Hematopoietic multipotent progenitor cell treated with erythropoietin and hydrocortisone succinate and interleukin-3 and kit ligand, for 17 days (in vitro differentiated cells): ENCODE measurements around the gene LPO.

Experiments
- DNase-seq: peaks from one replicate; pipeline ENCODE4 v3.0.0-alpha.2; 2015; ENCODE audit warnings: low spot score

Gene LPO

GRCh38 chr17:58262149-58262548 is 23.8 kb downstream of the LPO start:
- no peak for DNase-seq

- no peak for DNase-seq
These were observed 25.4 kb downstream of the LPO start for GRCh38 chr17:58263773-58264172.

GRCh38 chr17:58264407-58265103 is 26.2 kb downstream of the LPO start:
- no peak for DNase-seq

DNA sequence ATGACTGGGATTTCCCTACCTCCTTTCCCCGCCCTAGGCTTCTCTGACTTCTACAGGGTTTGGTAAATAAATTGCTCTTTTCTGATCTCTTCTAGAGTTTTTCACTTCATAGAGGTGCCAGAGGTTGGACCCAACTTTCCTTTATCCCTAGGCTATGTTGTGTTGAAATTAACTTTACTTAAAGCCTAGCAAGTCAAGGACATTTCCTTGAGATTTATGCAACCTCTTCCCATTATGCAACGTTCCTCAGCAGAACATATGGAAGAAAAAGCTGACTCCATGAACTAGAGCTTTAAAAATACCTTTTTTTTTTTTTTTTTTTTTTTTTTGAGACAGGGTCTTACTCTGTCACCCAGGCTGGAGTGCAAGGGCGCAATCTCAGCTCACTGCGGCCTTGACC is 26.9 kb downstream of the LPO start:
- DNase-seq: no peak

GRCh38 chr17:58265902-58266875 is 27.8 kb downstream of the LPO start:
- DNase-seq: no peak

DNA sequence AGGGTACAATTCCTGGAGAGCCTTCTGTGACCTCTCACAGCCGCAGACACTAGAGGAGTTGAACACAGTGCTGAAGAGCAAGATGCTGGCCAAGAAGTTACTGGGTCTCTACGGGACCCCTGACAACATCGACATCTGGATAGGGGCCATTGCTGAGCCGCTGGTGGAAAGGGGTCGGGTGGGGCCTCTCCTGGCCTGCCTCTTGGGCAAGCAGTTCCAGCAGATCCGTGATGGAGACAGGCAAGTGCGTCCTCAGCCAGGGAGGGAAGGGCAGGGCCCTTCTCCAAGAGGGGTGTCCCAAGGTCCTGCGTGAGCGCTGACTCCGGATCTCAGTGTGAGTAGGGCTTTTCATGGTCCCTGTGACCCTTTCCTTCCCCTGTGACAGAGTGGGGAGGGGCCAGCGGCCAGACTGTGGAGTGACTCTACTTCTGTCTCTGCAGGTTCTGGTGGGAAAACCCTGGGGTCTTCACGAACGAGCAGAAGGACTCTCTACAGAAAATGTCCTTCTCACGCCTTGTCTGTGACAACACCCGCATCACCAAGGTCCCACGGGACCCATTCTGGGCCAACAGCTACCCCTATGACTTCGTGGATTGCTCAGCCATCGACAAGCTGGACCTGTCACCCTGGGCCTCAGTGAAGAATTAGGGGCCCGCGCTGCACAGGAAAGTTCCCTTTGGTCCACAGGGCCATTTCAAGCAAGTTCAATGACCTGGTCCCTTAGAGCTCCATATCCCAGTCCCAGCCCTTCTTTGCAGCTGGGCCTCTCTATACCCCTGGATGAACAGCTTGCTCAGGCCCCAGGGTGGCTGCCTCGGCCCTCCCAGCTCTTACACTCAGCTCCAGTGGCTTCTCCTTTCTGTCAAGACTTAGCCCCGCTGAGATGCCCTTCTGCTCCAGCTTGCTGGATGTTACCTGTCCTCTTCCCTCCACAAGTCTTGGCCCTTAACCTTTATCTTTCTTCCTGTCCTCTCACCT is 29.3 kb downstream of the LPO start:
- no peak for DNase-seq

DNA sequence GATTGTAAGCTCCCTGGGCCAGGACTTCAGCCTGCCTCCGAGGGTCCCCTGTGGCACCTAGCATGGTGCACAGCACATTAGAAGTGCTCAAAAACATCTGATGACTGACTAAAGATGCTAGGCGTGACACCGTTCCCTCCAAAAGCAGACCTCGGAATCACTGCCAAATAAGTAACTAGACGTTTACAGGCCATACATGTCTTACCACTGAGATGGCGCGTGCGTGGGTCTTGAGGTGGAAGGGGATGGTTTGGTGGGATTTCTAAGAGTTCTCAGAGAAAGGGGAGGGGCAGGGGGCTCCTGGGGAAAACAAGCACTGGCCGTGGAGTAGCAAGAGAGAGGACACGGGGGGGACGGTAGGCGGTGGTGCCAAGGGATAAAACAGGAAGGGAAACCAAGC is 29.9 kb downstream of the LPO start:
- no peak for DNase-seq

GRCh38 chr17:58268774-58269556 is 30.6 kb downstream of the LPO start:
- DNase-seq: no peak

- DNase-seq: no peak
These were observed 31.3 kb downstream of the LPO start for GRCh38 chr17:58269557-58270291.

DNA sequence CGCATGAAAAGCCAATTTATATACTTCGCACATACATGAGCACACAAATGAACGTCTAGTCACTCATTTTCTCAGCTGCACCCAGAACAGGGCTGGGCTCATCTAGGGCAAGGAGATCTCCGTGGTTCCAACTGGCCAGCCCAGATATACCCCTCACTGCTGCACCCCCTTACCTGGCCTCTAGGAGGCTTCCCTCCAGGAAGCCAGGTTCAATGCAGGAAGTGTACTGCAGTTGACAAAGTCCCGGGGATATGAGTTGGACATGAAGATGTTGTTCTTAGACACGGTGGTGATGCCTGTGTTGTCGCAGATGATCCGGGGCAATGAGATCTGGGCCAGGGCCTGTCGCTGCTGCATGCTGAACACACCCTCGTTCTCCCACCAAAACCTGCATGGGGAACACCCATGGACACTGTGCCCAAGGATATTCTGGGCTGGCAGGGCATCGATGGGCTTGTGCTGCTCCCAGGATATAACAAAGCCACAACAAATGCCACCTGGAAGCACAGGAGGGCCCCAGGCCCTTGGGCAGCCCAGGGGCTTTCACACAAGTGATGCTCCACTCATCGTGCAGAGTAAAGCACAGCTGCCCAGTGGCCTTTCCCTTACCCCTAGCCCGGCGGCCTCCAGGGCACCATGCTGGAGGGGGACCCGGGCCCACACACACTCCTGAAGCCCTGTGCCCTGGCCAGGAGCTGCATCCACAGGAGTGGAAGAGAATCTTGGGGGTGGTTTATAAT is 32.3 kb downstream of the LPO start:
- DNase-seq: no peak

DNA sequence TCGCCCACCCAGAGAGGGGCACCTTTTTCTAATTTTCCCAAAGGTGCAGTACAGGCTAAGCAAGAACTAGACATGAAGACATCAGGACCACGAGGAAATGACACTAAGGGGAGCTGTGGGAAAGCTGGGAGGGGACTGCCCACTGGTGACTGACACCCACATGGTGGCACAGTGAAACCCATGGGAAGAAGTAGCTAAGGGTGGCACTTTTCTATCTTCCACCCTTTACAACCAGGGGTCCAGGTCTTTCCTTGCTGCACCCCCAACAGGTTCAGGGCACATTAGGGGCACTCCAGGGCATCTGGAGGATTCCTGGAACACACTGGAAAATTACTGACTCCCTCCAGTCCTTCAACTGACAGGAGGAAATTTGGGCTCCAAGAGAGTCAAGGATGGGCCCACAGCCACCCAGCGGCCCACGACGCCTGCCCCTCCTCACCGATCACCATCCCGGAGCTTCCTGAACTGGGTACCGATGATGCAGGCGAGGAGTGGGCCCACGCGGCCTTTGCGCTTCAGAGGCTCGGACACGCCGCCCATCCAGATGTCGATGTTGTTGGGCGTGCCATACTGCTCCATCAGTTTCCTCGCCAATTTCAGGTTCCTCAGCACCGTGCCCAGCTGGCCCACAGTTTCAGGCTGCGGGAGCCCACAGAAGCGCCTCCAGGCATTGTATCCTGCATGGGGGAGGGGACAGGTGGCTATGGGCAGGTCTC is 33.0 kb downstream of the LPO start:
- no peak for DNase-seq

GRCh38 chr17:58272367-58273280 is 34.2 kb downstream of the LPO start:
- DNase-seq: no peak

- no peak for DNase-seq
These were observed 35.2 kb downstream of the LPO start for GRCh38 chr17:58273453-58274104.

DNA sequence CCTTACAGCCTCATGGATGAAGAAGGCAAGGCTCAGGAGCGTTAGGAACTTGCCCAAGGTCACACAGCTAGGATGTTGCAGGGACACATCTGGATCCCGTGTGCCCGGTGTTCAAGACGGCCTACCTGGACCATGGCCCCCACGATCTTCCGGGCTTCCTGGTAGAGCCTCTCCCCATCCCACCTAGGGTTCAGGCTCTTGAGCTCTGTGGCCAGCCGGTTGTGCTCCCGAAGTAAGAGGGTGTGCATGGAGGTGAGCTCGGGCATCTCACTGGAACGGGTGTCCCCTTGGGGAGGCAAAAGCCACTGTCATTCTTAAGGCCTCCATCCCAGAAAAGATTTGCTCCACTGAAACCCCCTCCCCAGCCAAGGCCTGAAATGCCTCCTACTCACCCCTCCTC is 37.0 kb downstream of the LPO start:
- DNase-seq: no peak

DNA sequence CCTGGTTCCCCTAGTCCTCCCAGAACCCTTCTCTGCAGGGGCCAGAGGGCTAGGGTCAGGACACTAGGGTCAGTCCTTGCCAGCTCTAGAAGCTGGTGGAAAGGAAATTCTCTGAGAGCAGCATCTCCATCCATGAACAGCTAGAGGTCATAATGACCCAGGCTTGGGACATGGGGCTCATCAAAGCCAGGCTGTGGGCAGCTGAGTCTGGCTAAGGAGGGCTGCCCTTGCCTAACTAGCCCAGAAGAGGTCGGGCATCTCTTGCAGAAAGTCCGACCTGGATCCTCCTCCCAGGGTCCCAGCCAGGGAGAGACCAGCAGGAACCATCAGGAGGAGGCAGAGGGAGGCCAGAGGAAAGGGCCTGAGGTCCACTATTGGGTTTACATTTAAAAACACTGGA is 38.0 kb downstream of the LPO start:
- DNase-seq: no peak

DNA sequence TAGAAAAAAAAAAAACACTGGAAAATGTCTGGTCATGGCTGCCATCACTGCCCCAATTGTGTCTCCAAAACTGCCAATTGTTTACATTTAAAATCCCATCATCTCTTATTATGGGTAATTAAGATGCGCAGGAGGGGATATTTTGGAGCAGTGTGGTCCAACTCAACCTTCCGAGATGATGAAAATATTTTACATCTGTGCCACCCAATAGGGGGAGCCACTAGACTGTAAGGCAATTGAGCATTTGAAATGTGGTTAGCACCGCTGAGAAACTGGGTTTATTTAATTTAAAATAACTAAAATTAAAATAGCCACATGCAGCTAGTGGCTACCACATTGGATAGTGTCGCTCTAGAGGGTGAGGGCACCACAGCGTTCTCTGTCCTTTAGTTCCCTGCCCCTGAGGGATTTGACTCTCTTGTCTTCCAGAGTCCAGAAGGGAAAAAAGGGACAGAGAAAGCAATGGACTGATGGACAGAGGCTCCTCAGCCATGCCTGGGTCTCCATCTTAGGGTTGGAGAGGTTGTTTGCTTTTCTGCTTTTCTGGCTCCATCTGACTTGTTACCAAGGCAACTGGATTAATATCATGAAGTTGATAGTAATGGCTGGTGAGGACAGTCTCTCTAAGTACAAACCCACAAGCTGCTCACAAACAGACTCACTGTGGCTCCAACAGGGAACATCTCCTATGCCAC is 38.9 kb downstream of the LPO start:
- no peak for DNase-seq
